Measurements from ENCODE around the gene CD200.

DNA sequence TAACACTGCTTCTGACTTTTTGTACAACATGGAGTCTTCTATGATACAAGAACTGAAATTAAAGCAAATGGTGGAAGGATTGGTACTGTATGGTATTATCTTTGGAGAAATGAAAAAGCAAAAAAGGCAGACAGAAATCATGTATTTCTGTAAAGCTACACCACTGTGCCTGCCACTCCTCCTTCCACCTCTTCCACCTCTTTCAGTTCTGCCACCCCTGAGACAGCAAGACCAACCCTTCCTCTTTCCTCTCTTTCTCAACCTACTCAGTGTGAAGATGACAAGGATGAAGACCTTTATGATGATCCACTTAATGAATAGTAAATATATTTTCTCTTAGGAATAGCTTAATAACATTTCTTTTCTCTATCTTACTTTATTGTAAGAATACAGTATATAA, 57.0 kb downstream of the CD200 start:
- TF ChIP-seq SP2 (IDR thresholded peaks at IDR 0.05; ENCODE audit: extremely low read depth, low read depth, low read length, poor library complexity, severe bottlenecking) = no peak
- no peak for TF ChIP-seq ZNF584 (CRISPR knock-in tag; IDR thresholded peaks at IDR 0.05; ENCODE audit: low read depth)
- TF ChIP-seq SMARCA4 (IDR thresholded peaks at IDR 0.05) = no peak
- TF ChIP-seq ZNF175 (CRISPR knock-in tag; IDR thresholded peaks at IDR 0.05; ENCODE audit: low read depth) = no peak
- no peak for TF ChIP-seq LARP7 (IDR thresholded peaks at IDR 0.05)
- TF ChIP-seq, protein P1, sequence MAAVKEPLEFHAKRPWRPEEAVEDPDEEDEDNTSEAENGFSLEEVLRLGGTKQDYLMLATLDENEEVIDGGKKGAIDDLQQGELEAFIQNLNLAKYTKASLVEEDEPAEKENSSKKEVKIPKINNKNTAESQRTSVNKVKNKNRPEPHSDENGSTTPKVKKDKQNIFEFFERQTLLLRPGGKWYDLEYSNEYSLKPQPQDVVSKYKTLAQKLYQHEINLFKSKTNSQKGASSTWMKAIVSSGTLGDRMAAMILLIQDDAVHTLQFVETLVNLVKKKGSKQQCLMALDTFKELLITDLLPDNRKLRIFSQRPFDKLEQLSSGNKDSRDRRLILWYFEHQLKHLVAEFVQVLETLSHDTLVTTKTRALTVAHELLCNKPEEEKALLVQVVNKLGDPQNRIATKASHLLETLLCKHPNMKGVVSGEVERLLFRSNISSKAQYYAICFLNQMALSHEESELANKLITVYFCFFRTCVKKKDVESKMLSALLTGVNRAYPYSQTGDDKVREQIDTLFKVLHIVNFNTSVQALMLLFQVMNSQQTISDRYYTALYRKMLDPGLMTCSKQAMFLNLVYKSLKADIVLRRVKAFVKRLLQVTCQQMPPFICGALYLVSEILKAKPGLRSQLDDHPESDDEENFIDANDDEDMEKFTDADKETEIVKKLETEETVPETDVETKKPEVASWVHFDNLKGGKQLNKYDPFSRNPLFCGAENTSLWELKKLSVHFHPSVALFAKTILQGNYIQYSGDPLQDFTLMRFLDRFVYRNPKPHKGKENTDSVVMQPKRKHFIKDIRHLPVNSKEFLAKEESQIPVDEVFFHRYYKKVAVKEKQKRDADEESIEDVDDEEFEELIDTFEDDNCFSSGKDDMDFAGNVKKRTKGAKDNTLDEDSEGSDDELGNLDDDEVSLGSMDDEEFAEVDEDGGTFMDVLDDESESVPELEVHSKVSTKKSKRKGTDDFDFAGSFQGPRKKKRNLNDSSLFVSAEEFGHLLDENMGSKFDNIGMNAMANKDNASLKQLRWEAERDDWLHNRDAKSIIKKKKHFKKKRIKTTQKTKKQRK (IDR thresholded peaks at IDR 0.05; ENCODE audit: borderline replicate concordance, low read depth, low read length) = no peak
- TF ChIP-seq, protein P2, sequence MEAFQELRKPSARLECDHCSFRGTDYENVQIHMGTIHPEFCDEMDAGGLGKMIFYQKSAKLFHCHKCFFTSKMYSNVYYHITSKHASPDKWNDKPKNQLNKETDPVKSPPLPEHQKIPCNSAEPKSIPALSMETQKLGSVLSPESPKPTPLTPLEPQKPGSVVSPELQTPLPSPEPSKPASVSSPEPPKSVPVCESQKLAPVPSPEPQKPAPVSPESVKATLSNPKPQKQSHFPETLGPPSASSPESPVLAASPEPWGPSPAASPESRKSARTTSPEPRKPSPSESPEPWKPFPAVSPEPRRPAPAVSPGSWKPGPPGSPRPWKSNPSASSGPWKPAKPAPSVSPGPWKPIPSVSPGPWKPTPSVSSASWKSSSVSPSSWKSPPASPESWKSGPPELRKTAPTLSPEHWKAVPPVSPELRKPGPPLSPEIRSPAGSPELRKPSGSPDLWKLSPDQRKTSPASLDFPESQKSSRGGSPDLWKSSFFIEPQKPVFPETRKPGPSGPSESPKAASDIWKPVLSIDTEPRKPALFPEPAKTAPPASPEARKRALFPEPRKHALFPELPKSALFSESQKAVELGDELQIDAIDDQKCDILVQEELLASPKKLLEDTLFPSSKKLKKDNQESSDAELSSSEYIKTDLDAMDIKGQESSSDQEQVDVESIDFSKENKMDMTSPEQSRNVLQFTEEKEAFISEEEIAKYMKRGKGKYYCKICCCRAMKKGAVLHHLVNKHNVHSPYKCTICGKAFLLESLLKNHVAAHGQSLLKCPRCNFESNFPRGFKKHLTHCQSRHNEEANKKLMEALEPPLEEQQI (IDR thresholded peaks at IDR 0.05) = no peak
- no peak for TF ChIP-seq ARNT (IDR thresholded peaks at IDR 0.05)

All from K562 (cell line).